HG03108 (cell line): ENCODE measurements around the gene ISX.
"Not testable (repeated sequence)": the region's sequence is repeated elsewhere in the genome, so short reads cannot be mapped to it uniquely, and the experiment has no call there.

Experiments used
- ATAC-seq: cut with Tn5 transposase; IDR thresholded peaks from one replicate; pipeline ENCODE4 v1.9.1; 2021; ENCODE audit warnings: moderate library complexity; ENCODE audit not compliant: unreplicated experiment

Gene ISX

GRCh38 chr22:35065796-35066218 is at the start of gene ISX:
Gene ISX, plus strand, starts transcription at chr22:35066158. Its CDS starts 930 bp downstream, at chr22:35067088.
- ATAC-seq: no peak

- ATAC-seq: no peak
Measured at GRCh38 chr22:35016909-35017308, 49.0 kb upstream of the ISX start.

GRCh38 chr22:35018995-35019394 is 47.0 kb upstream of the ISX start:
- ATAC-seq: no peak

- ATAC-seq: no peak
Measured at GRCh38 chr22:35020517-35020916, 45.4 kb upstream of the ISX start.

- no peak for ATAC-seq
Measured at GRCh38 chr22:35021161-35021560, 44.8 kb upstream of the ISX start.

GRCh38 chr22:35022291-35022690 is 43.7 kb upstream of the ISX start:
- ATAC-seq: no peak

- no peak for ATAC-seq
Measured at GRCh38 chr22:35023692-35024363, 42.1 kb upstream of the ISX start.

- no peak for ATAC-seq
Measured at GRCh38 chr22:35024364-35024692, 41.6 kb upstream of the ISX start.

- not testable (repeated sequence) for ATAC-seq
Measured at GRCh38 chr22:35030112-35030511, 35.8 kb upstream of the ISX start.

GRCh38 chr22:35032571-35032970 is 33.4 kb upstream of the ISX start:
- no peak for ATAC-seq

- no peak for ATAC-seq
Measured at GRCh38 chr22:35033635-35034296, 32.2 kb upstream of the ISX start.

- no peak for ATAC-seq
Measured at GRCh38 chr22:35034963-35035362, 31.0 kb upstream of the ISX start.

- no peak for ATAC-seq
Measured at GRCh38 chr22:35037089-35037488, 28.9 kb upstream of the ISX start.

GRCh38 chr22:35039625-35040024 is 26.3 kb upstream of the ISX start:
- ATAC-seq: no peak

GRCh38 chr22:35043252-35043933 is 22.6 kb upstream of the ISX start:
- no peak for ATAC-seq

GRCh38 chr22:35043934-35044319 is 22.0 kb upstream of the ISX start:
- ATAC-seq: no peak

- ATAC-seq: no peak
Measured at GRCh38 chr22:35044607-35045390, 21.2 kb upstream of the ISX start.

- no peak for ATAC-seq
Measured at GRCh38 chr22:35045451-35045850, 20.5 kb upstream of the ISX start.

GRCh38 chr22:35046744-35047462 is 19.1 kb upstream of the ISX start:
- ATAC-seq: no peak

GRCh38 chr22:35050038-35050437 is 15.9 kb upstream of the ISX start:
- ATAC-seq: not testable (repeated sequence)

- ATAC-seq: no peak
Measured at GRCh38 chr22:35051013-35051535, 14.9 kb upstream of the ISX start.
